Panc1 (cell line): ENCODE data around the gene LUC7L2. TPM values are rescaled to one million over a fixed set of nuclear protein-coding genes. Genes with fewer than 3 reads are reported as not detected.

Experiments used
- ATAC-seq: fragments of 200-7000 bp; cut with Tn5 transposase; 2 replicates; pipeline ENCODE4 v1.9.1; 2020; ENCODE audit warnings: mild to moderate bottlenecking, moderate library complexity
- BruUV-seq: library from RNA; stranded (reverse); fragments of 400-500 nt; replicated peaks from 2 replicates; lab custom pipeline; 2021; lab: Mats Ljungman, UMichigan
- CTCF ChIA-PET: fragments of 300-600 bp; sonication (Branson Sonifier 250); formaldehyde crosslinking; loops from one replicate; lab custom pipeline; 2022; ENCODE audit warnings: antibody characterized with exemption; lab: Charles Lee
- POLR2A ChIA-PET: fragments of 300-600 bp; sonication (Branson Sonifier 250); formaldehyde crosslinking; loops from one replicate; lab custom pipeline; 2022; ENCODE audit warnings: antibody characterized with exemption; lab: Charles Lee
- DNase-seq: peaks from one replicate; pipeline ENCODE4 v3.0.0-alpha.2; 2010; ENCODE audit warnings: low read depth, low spot score
- H3K27ac ChIP-seq: 2 replicates; pipeline ENCODE4 v1.5.1; 2011; ENCODE audit warnings: mild to moderate bottlenecking, low read length, inconsistent platforms
- H3K27me3 ChIP-seq: fragments of 200-500 bp; sonication (Bioruptor generic); 2 replicates; pipeline ENCODE4 v1.6.0; 2014; ENCODE audit warnings: low read length, inconsistent platforms; ENCODE audit not compliant: control insufficient read depth, insufficient read depth
- H3K36me3 ChIP-seq: fragments of 200-500 bp; sonication (Bioruptor generic); 2 replicates; pipeline ENCODE4 v1.5.1; 2014; ENCODE audit warnings: inconsistent platforms, mild to moderate bottlenecking, low read length, moderate library complexity; ENCODE audit not compliant: control insufficient read depth, insufficient read depth
- H3K4me1 ChIP-seq: 2 replicates; pipeline ENCODE4 v1.5.1; 2011; ENCODE audit warnings: inconsistent platforms, mild to moderate bottlenecking, low read length, moderate library complexity; ENCODE audit not compliant: control insufficient read depth, insufficient read depth
- H3K4me3 ChIP-seq, 2 experiments: 2 replicates each; pipeline ENCODE4 v1.5.1; 2011 to 2012; ENCODE audit warnings: low read depth in 2 of 2, low read length in 2 of 2, mild to moderate bottlenecking in 2 of 2, inconsistent platforms in 1 of 2, moderate library complexity in 1 of 2
- H3K9me3 ChIP-seq: fragments of 200-500 bp; sonication (Bioruptor generic); 2 replicates; pipeline ENCODE4 v1.5.1; 2014; ENCODE audit warnings: low read depth, mild to moderate bottlenecking, inconsistent platforms, low read length, moderate library complexity; ENCODE audit not compliant: control insufficient read depth, insufficient read depth
- CTCF ChIP-seq: fragments of 450-650 bp; IDR thresholded peaks from 2 replicates; pipeline ENCODE4 v1.5.1; 2017; ENCODE audit warnings: mild to moderate bottlenecking
- POLR2AphosphoS5 ChIP-seq: IDR thresholded peaks from 2 replicates; pipeline ENCODE4 v1.6.1; 2012; ENCODE audit warnings: mild to moderate bottlenecking, low read depth, low read length, moderate library complexity
- REST ChIP-seq, 2 experiments: IDR thresholded peaks; 2 replicates each; pipeline ENCODE4 v1.6.1; 2011 to 2012; ENCODE audit warnings: low read depth in 2 of 2, control low read depth in 1 of 2, low read length in 1 of 2, mild to moderate bottlenecking in 1 of 2, moderate library complexity in 1 of 2; ENCODE audit not compliant: insufficient read depth in 1 of 2
- SIN3A ChIP-seq: IDR thresholded peaks from 2 replicates; pipeline ENCODE4 v1.6.1; 2012; ENCODE audit warnings: low read depth, mild to moderate bottlenecking, low read length, moderate library complexity, borderline replicate concordance; ENCODE audit not compliant: insufficient read depth
- TCF7L2 ChIP-seq: IDR thresholded peaks from 2 replicates; pipeline ENCODE4 v1.6.1; 2011; ENCODE audit warnings: mild to moderate bottlenecking, low read depth, low read length, inconsistent platforms
- in situ Hi-C: cut with HindIII; loops from 2 replicates; pipeline ENCODE4 v1.10.0; 2016; ENCODE audit warnings: low sequenced_read_pairs, low pct_unique_long_range_greater_than_20kb
- intact Hi-C: fragments of 100-400 bp; cut with micrococcal nuclease; formaldehyde crosslinking; loops from one replicate; pipeline ENCODE4 v1.10.0; 2022; ENCODE audit not compliant: unreplicated experiment
- total RNA-seq: library from RNA; stranded (reverse); gene quantifications from one replicate; pipeline ENCODE4 v1.2.1, GENCODE V29; 2021; ENCODE audit not compliant: unreplicated experiment

The LUC7L2 gene
- total RNA-seq, 1 experiment from 2014 or later: 110 TPM

- intact Hi-C loops (no loop called here), in situ Hi-C loops (no loop called here)
- no peak for DNase-seq
- H3K36me3 ChIP-seq: no peaks in the 10 kb centered on the region
- no peaks in the 10 kb centered on the region for H3K9me3 ChIP-seq
- no peak overlapping the region for H3K4me3 ChIP-seq
- no peaks in the 10 kb centered on the region for H3K4me1 ChIP-seq
- H3K27me3 ChIP-seq: no peaks in the 10 kb centered on the region
- ChIA-PET POLR2A (no interaction called here), CTCF (no interaction called here)
- no TSS peak for BruUV-seq
- H3K27ac ChIP-seq: no peak overlapping the region
- TF ChIP-seq SIN3A (no peak), CTCF (no peak), TCF7L2 (no peak), POLR2AphosphoS5 (no peak), REST (IDR thresholded peaks at IDR 0.05; ENCODE audit: insufficient read depth in 1 of 2, low read depth in 2 of 2, low read length in 1 of 2) (no peak)
- ATAC-seq: no peak
These were observed 30.6 kb upstream of the LUC7L2 start for GRCh38 chr7:139329119-139329518.

DNA sequence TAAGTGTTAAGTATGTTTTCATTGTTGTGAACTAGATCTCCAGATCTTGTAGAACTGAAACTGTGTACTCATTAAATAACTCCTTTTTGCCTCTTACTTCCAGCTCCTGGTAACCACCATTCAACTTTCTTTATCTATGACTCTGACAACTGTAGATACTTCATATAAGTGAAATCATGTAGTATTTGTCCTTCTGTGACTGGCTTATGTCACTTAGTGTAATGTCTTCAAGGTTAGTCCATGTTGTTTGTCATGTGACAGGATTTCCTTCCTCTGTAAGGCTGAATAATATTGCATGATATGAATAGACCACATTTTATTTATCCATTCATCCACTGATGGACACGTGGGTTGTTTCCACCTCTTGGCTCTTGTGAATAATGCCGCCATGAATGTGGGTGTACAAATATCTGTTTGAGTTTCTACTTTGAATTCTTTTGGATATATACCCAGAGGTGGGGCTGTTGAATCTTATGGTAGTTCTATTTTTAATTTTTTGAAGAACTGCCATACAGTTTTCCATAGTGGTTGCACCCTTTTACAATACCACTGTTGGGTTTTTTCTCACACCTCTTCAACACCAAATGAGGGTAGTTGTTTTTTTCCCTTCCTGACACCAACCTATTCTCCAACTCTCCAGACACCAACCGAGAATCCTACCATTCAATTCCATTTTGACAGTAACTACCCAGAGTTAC, 29.2 kb upstream of the LUC7L2 start:
- CTCF ChIA-PET: no interaction called here
- no peaks in the 10 kb centered on the region for H3K9me3 ChIP-seq
- no peak overlapping the region for H3K27ac ChIP-seq
- TF ChIP-seq REST (IDR thresholded peaks at IDR 0.05; ENCODE audit: insufficient read depth in 1 of 2, low read depth in 2 of 2, low read length in 1 of 2) (no peak), CTCF (no peak), POLR2AphosphoS5 (no peak), SIN3A (no peak), TCF7L2 (no peak)
- no peaks in the 10 kb centered on the region for H3K4me1 ChIP-seq
- in situ Hi-C loops: no loop called here
- POLR2A ChIA-PET: no interaction called here
- DNase-seq (no peak), ATAC-seq (no peak)
- no TSS peak for BruUV-seq
- no peaks in the 10 kb centered on the region for H3K36me3 ChIP-seq
- no peaks in the 10 kb centered on the region for H3K27me3 ChIP-seq
- intact Hi-C loops: no loop called here
- no peak overlapping the region for H3K4me3 ChIP-seq
